NCI-H748 (cell line): ENCODE measurements around the gene PLPP6.

ENCODE experiments used
- DNase-seq: peaks from one replicate; lab custom pipeline; 2025; ENCODE audit not compliant: unreplicated experiment; lab: John Stamatoyannopoulos, UW

Gene PLPP6

GRCh38 chr9:4690144-4690543 is 28.1 kb downstream of the PLPP6 start:
- DNase-seq = no peak

GRCh38 chr9:4691795-4692194 is 29.7 kb downstream of the PLPP6 start:
- DNase-seq = no peak

GRCh38 chr9:4700091-4700490 is 38.0 kb downstream of the PLPP6 start:
- DNase-seq = no peak

- no peak for DNase-seq
Measured at GRCh38 chr9:4700932-4701331, 38.8 kb downstream of the PLPP6 start.

- DNase-seq = no peak
Measured at GRCh38 chr9:4701526-4701925, 39.4 kb downstream of the PLPP6 start.

GRCh38 chr9:4704129-4704528 is 42.0 kb downstream of the PLPP6 start:
- no peak for DNase-seq

GRCh38 chr9:4706021-4706420 is 43.9 kb downstream of the PLPP6 start:
- DNase-seq = no peak

- no peak for DNase-seq
Measured at GRCh38 chr9:4706971-4707622, 45.0 kb downstream of the PLPP6 start.

- DNase-seq = no peak
Measured at GRCh38 chr9:4709380-4709779, 47.3 kb downstream of the PLPP6 start.

GRCh38 chr9:4713849-4714248 is 51.8 kb downstream of the PLPP6 start:
- no peak for DNase-seq

GRCh38 chr9:4714266-4715016 is 52.3 kb downstream of the PLPP6 start:
- no peak for DNase-seq
